HG03039 (cell line): ENCODE measurements around the gene FAM24B.
"Not testable (repeated sequence)": the region's sequence is repeated elsewhere in the genome, so short reads cannot be mapped to it uniquely, and the experiment has no call there.

Experiments used
- ATAC-seq: cut with Tn5 transposase; IDR thresholded peaks from one replicate; pipeline ENCODE4 v1.9.1; 2021; ENCODE audit warnings: mild to moderate bottlenecking, moderate library complexity; ENCODE audit not compliant: unreplicated experiment

FAM24B gene

GRCh38 chr10:122879339-122880273 is at the start of gene FAM24B:
FAM24B (minus strand) TSS chr10:122879581; CDS start chr10:122850515, 29,066 bp downstream.
- peak; percentile 70 for ATAC-seq

GRCh38 chr10:122915700-122916099 is 36.3 kb upstream of the FAM24B start:
- ATAC-seq: no peak

GRCh38 chr10:122911889-122912484 is 32.6 kb upstream of the FAM24B start:
- no peak for ATAC-seq

- no peak for ATAC-seq
Observed at GRCh38 chr10:122910310-122910709, 30.9 kb upstream of the FAM24B start, which contains the start of gene FAM24A. FAM24A (plus strand) TSS chr10:122910610; CDS start chr10:122911635, 1,025 bp downstream.

- not testable (repeated sequence) for ATAC-seq
Observed at GRCh38 chr10:122903861-122904260, 24.5 kb upstream of the FAM24B start.

- ATAC-seq: no peak
Observed at GRCh38 chr10:122894261-122894944, 15.0 kb upstream of the FAM24B start.

- no peak for ATAC-seq
Observed at GRCh38 chr10:122884166-122884565, 4.8 kb upstream of the FAM24B start.

GRCh38 chr10:122882766-122883165 is 3.4 kb upstream of the FAM24B start:
- no peak for ATAC-seq

- ATAC-seq: no peak
Observed at GRCh38 chr10:122878799-122879338, 512 bp downstream of the FAM24B start.

- ATAC-seq: no peak
Observed at GRCh38 chr10:122877264-122877663, 2.1 kb downstream of the FAM24B start.

GRCh38 chr10:122876467-122876855 is 2.9 kb downstream of the FAM24B start:
- ATAC-seq: no peak

GRCh38 chr10:122875843-122876466 is 3.4 kb downstream of the FAM24B start:
- no peak for ATAC-seq

- ATAC-seq: not testable (repeated sequence)
Observed at GRCh38 chr10:122871947-122872346, 7.4 kb downstream of the FAM24B start.

- not testable (repeated sequence) for ATAC-seq
Observed at GRCh38 chr10:122868768-122869167, 10.6 kb downstream of the FAM24B start.

GRCh38 chr10:122866757-122867482 is 12.5 kb downstream of the FAM24B start:
- ATAC-seq: not testable (repeated sequence)

- no peak for ATAC-seq
Observed at GRCh38 chr10:122864901-122865300, 14.5 kb downstream of the FAM24B start.

- no peak for ATAC-seq
Observed at GRCh38 chr10:122864194-122864592, 15.2 kb downstream of the FAM24B start.

GRCh38 chr10:122863216-122864193 is 15.9 kb downstream of the FAM24B start:
- ATAC-seq: no peak

GRCh38 chr10:122861711-122862161 is 17.6 kb downstream of the FAM24B start:
- no peak for ATAC-seq
